T-helper 1 cell treated with Interleukin-12 subunit alpha and Interleukin-12 subunit beta and Interleukin-4 antibody, amounts not matched to agents 30 ng/mL and 1 ng/mL, for 36 hours (primary cell): ENCODE data around the gene KIF5A. TPM values are rescaled to one million over a fixed set of nuclear protein-coding genes. Genes with fewer than 3 reads are reported as not detected.

Source experiments
- intact Hi-C: fragments of 100-400 bp; cut with micrococcal nuclease; formaldehyde crosslinking; loops from one replicate; pipeline ENCODE4 v1.15.1; 2024
- total RNA-seq: library from RNA; stranded (reverse); gene quantifications from 2 replicates; pipeline ENCODE4 v1.2.3, GENCODE V29; 2022

KIF5A gene
- total RNA-seq, 1 donor from 2014 or later, result 2.2 TPM

DNA sequence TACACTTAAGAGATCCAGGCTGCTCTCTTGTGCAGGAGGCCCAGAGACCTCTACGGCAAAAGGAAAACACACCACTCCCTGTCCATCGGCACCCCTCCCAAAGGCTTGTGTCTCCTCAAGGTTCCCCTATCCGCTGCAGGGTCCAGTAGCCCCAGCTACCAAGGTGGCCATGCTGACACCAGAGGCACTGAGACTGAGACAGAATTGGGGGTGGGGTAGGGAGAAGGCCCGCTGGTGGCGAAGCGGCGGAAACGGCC is 30.1 kb upstream of the KIF5A start:
- intact Hi-C loops, result loop anchor here (1.0 to 10.0 kb wide), 16 partner anchors 28 to 1547 kb away; partner anchors contain the start of genes CDK4, CTDSP2, DCTN2 and NACA

DNA sequence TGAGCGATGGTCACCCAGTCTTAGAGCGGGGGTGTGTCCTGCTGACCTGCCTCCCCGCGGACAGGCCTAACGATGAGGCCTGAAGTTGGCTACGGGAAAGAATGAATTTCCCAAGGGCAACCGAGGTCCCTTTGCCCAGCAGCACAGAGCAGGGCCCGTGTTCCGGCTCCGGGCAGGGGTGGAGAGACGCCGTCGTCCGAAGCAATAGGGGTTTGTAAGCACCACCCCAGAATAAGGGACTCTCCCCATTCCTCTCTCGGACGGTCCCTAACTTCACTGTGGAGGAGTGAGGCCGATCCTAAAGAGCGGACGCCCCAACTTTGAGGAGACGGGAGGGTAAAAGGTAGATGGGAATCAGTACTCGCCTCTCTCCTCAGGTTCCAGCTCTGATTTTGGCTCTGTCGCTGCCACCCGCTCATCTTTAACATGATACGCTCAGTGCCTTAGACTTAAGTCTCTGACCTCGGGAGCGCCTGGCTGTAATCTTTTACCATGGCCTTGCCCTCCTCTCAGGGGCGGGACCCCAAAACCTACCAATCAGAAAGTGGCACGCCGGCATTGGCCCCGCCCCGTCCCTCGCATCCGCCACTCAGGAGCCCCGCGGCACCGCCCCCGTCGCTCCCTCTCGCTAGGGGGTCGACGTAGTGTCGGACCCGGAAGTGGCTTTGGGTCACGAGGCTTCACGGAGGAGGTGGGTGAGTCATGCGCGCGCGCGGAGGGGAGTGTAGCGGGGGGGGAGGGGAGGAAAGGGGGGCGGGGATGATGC is 29.6 kb upstream of the KIF5A start, which contains the start of gene DDIT3:
Gene DDIT3 (minus strand): TSS at position 462 of the 766 bp plus-strand sequence. CDS start 3,108 bp downstream, outside the sequence.
- intact Hi-C loops, result loop anchor here (1.0 to 10.0 kb wide), 16 partner anchors 27 to 1548 kb away; partner anchors contain the start of genes CDK4, CTDSP2, DCTN2 and NACA

DNA sequence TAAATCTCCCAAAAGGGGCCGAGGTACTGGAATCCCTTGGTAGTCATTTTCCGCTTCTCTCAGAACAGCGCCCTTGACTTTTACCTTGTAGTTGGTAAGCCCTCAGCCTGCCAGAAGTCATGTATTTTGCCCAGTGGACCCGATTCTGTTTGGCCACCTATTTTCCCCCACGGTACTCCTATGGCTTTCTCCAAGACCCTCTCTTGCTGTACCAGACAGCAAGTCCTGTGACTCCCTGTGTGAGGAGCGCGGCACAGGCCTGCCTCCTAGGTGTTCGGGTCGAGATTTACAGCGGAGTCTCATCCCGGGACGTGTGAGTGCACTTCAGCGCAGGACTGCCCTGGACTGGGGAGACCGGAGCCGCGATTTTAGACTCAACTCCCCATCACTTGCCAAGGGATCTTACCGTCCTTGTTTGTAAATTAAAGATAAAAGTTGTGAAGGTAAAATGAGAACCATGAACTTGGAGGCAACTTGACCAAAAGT is 28.3 kb upstream of the KIF5A start:
- intact Hi-C loops, result loop anchor here (1.0 to 10.0 kb wide), 12 partner anchors 45 to 1549 kb away; partner anchors contain the start of genes ATP23, CTDSP2, GLI1 and NEMP1

DNA sequence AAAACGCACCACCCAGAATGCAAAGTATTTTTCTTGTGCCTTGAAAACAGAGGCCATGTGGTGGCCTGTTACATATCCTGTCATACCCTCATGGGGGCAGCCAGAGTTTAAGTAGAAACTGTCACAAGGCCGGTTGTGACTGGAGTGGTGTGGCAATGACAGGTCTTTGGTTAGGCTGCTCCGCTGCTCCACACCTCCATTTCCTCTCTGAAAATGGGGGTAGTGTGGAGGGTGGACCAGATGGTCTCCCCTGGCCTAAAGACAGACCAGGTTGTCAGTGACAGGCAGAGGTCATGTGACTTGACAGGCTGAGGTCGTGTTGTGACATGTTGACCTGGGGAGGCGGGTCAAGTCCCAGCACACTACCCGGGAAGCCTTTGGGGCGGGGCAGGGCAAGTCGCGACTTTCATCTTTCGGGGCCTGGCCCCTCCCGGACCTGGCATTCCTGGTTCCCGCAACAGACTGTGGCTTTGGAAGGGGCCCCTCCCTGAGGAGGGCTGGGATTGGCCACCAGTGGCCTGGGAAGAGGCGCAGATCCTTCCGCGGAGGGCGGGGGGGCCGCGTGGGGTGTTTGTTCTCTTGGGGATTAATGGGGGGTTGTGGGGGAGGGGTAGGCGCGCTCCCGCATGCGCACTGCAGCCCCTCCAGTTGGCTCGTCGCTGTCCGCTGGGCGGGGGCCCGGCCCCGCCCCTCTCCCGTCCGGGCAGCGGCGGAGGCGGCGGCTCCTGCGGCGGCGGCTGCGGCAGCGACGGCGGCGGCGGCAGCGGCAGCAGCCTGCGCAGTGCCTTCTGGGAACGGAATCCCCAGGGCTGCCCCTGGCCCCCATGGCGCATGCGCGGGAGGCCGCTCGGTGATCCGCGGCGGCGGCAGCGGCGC is 27.6 kb upstream of the KIF5A start, which contains the start of gene MBD6:
Gene MBD6 (plus strand): TSS at position 814 of the 876 bp plus-strand sequence. CDS start 1,480 bp downstream, outside the sequence.
- intact Hi-C loops, result loop anchor here (1.0 to 10.0 kb wide), 8 partner anchors 46 to 1550 kb away; partner anchors contain the start of genes ATP23, GLI1, PA2G4 and RAB5B

DNA sequence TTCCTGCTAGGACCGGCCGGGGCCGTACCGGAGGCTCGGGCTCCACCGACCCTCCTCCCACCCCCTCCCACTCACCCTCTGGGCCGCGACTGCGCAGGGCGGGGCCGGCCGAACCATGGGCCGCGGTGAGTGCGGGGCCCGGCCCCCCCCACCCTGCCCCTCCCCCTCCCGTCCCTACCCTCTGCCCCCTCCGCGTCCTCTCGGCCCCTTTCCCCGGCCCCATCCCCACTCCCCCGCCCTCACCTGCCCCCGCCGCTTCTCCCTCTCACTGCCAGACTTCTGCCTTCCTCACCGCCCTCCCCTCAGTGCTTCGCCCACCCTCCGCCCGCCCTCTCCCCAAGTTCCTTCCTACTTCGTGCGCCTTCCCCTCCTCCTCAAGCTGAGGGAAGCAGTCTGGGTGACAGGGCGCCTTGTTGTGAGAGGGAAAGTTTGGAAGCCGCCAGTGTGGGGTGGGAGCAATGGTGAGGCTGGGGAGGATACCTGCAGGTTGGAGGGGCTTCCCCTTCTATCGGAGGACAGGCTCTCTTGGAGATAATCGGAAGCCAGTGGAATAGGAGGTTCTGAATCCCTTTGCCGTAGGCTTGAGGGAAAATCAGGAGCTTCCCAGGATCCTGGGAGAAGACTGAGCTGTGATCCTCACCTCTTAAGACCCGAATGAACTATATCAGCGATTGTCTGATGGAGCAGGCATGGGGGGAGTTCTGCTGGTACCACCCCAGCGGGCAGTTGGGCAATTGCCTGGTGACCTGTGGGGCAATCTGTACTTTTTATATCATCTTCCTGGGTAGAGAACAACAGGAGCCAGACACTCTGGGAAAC is 26.7 kb upstream of the KIF5A start:
- intact Hi-C loops, result loop anchor here (1.0 to 10.0 kb wide), 8 partner anchors 47 to 1551 kb away; partner anchors contain the start of genes ATP23, GLI1, PA2G4 and RAB5B

DNA sequence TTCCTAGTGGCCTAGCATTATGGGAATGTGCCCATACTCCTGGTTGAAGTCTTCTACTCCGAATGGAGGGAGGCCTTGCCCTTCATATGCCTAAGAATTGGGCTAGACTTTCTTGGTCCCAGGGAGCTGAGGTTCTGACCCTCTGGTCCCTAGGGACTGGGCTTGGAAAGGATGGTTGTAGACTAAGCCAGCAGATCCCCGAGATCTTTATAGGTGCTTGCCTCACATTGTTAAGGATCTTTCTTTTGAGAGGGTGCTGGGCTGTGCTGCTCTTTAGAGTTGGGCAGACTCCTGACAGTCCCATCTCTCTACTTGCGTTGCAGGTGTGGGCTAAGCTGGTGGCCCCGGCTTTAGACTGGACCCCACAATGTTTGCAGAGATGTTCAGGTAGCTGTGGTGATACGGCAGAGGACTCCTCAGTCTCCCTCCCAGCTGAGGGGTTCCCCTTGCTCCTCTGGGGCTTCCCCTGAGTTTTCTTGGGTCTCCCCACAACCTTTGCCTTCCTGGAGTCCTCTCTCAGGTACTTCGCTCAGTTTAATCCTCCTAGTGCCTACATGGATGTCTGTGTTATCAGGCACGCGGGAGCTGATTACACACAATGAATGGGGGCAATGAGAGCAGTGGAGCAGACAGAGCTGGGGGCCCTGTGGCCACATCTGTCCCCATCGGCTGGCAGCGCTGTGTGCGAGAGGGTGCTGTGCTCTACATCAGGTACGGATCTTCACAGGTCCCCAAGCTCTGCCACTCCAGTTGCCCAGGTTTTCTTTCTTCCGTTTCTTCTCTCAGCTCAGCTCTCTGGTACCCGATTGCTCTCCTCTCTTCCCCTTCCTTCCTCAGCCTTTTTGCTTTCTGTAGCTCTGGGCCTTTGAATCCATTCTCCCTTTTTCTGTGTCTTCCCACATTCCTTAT is 25.9 kb upstream of the KIF5A start:
- intact Hi-C loops, result loop anchor here (2.0 to 10.0 kb wide), 3 partner anchors 59 to 1552 kb away; partner anchors contain the start of genes PA2G4 and RAB5B

DNA sequence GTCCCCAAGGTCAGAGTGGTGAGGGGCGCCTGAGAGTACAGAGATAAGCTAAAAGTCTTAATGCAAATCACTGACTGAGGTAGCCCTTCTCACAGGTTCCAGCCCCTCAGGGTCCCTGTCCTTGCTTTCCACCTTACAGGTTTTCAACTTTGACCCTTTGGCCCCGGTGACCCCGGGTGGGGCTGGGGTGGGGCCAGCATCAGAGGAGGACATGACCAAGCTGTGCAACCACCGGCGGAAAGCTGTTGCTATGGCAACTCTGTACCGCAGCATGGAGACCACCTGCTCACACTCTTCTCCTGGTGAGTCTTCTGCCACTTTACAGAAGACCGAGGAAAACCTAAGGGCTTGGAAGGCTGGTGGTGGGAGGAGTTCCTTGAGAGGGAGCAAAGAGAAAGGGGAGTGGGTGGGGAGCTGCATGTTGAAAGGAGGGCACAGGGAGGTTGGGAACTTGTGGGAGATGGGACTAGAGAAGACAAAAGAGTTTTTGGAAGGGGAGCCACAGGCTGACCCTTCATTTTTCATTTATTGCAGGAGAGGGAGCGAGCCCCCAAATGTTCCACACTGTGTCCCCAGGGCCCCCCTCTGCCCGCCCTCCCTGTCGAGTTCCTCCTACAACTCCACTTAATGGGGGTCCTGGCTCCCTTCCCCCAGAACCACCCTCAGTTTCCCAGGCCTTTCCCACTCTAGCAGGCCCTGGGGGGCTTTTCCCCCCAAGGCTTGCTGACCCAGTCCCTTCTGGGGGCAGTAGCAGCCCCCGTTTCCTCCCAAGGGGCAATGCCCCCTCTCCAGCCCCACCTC is 24.8 kb upstream of the KIF5A start:
- intact Hi-C loops, result loop anchor here (5.0 to 10.0 kb wide), 2 partner anchors 1420 to 1553 kb away; partner anchors contain the start of genes PA2G4 and RAB5B

DNA sequence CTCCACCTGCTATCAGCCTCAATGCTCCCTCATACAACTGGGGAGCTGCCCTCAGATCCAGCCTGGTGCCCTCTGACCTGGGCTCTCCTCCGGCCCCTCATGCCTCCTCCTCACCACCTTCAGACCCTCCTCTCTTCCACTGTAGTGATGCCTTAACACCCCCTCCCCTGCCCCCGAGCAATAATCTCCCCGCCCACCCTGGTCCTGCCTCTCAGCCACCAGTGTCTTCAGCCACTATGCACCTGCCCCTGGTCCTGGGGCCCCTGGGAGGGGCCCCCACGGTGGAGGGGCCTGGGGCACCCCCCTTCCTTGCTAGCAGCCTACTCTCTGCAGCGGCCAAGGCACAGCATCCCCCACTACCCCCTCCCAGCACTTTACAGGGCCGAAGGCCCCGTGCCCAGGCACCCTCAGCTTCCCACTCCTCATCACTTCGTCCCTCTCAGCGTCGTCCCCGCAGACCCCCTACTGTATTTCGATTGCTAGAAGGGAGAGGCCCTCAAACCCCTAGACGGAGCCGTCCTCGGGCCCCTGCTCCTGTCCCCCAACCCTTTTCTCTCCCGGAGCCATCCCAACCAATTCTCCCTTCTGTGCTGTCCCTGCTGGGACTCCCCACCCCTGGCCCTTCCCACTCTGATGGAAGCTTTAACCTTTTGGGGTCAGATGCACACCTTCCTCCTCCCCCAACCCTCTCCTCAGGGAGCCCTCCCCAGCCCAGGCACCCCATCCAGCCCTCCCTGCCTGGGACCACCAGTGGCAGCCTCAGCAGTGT is 24.0 kb upstream of the KIF5A start:
- intact Hi-C loops, result loop anchor here (10.0 kb wide), 1 partner anchor 1421 kb away; the partner anchor contains the start of gene PA2G4

DNA sequence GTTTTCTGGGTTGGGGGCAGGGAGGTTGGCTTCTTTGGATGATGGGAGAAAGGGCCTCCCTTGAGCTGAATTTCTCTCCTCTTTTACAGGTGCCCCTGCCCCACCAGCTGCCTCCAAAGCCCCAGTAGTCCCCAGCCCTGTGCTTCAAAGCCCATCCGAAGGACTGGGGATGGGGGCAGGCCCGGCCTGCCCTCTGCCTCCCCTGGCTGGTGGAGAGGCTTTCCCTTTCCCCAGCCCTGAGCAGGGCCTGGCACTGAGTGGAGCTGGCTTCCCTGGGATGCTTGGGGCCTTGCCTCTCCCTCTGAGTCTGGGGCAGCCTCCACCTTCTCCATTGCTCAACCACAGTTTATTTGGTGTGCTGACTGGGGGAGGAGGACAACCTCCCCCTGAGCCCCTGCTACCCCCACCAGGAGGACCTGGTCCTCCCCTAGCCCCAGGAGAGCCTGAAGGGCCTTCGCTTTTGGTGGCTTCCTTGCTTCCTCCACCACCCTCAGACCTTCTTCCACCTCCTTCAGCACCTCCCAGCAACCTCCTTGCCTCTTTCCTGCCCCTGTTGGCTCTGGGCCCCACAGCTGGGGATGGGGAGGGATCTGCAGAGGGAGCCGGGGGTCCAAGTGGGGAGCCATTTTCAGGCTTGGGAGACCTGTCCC is 23.2 kb upstream of the KIF5A start:
- intact Hi-C loops, result loop anchor here (10.0 kb wide), 1 partner anchor 1422 kb away; the partner anchor contains the start of gene PA2G4

DNA sequence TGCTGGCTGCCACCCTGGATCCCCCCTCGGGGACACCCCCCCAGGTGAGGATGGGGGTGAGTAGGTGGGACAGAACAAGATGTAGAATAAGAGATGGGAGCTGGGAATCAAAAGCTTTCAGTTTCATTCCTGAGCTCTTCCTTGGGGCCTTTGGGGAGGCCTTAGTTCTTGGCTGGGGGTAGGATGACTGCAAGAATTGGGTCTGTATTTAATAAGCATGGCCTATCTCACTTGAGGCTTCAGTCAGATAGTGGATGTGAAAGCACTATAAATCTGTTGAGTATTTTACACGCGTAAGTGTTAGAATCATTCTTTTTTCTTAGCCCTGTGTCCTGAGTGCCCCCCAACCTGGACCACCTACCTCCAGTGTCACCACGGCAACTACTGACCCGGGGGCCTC is 22.7 kb upstream of the KIF5A start:
- intact Hi-C loops, result loop anchor here (10.0 kb wide), 1 partner anchor 1422 kb away; the partner anchor contains the start of gene PA2G4

DNA sequence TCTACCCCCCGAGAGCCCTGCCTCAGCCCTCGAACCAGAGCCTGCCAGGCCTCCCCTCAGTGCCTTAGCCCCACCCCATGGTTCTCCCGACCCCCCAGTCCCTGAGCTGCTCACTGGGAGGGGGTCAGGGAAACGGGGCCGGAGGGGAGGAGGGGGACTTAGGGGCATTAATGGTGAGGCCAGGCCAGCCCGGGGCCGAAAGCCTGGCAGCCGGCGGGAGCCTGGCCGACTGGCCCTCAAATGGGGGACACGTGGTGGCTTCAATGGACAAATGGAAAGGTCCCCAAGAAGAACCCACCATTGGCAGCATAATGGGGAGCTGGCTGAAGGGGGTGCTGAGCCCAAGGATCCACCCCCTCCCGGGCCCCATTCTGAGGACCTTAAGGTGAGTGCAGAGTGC is 21.7 kb upstream of the KIF5A start:
- intact Hi-C loops, result loop anchor here (10.0 kb wide), 1 partner anchor 1423 kb away; the partner anchor contains the start of gene PA2G4

DNA sequence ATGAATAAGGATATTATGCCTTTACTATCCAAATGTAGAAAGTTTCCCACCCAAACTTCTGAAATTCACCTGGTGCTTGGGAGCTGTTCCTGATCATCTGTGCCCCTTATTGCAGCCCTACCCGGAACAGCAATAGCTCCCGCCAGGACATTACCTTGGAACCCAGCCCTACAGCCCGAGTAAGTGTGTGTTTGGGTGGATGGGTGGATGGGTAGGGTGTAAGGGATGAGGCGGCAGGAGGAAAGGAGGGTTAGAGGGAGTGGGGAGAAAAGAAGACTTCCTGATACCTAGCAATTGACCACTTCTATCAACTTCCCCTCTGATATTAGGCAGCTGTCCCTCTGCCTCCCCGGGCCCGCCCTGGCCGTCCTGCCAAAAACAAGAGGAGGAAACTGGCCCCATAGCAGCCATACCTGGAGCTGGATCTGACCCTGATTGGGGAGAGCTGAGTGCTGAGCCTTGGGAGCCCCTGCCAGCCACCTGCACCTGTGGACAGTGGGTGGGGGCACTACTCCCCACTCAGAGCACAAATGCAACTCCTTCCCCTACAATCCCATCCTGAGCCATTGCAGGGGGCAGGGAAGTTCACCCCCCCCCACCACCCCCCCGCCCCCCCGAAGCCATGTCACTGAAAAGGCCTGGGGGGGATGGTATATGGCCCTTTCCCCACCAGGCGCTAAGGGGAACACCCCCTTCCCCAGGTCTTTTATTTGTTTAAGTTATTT is 20.9 kb upstream of the KIF5A start:
- intact Hi-C loops, result loop anchor here (10.0 kb wide), 1 partner anchor 1424 kb away; the partner anchor contains the start of gene PA2G4

DNA sequence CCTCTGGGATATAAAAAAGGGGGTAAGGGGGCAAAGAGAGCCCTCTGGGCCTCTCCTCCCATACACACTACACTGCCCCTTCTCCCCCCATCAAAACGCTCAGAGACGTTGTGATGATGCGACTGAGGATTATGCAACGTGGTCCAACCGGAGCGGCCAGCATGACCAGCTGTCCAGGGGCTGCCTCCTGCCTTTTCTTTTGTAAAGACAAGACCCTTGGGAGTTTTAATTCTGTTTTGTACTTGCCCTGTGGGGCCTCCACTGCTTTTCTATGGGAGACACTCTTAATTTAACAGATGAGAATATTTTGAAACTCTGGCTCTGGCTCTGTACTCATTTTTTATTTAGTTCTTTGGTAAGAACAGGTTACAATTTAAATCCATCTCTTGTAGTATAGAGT is 20.0 kb upstream of the KIF5A start:
- intact Hi-C loops, result loop anchor here (10.0 kb wide), 1 partner anchor 1425 kb away; the partner anchor contains the start of gene PA2G4

DNA sequence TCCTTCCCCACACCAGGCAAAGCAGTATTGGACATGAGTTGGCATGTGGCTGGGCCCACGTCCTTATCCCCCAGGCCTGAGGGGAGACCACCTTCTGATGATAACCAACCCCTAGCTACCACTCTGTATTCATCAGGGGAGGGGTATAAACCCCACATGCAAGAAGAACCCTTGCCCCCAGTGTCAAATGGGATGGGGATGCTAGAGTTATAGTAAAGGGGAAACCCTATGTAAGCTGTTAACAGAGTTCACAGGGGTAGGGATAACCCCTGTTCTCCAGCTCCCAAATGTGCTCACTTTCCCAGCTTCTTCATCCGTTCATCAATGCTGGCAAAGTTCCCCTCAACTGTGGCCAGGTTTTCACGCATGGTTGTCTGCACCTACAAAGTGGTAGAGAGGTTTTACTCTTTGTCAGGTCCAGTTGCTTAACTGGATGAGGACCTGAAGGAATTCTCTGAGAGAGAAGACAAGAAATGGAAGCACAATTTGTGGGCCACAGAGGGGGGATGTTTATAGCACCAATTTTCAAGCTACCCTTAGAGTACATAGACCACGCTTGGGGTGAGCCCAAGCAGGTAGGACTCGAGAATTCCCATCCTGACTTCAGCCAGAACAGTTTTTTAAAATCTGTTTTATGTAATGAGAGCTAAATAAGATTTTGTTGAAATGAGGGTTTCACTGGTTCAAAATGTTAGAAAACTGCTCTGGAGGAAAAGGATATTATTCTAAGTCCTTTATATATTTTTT is 19.3 kb upstream of the KIF5A start:
- intact Hi-C loops, result no loop called here

DNA sequence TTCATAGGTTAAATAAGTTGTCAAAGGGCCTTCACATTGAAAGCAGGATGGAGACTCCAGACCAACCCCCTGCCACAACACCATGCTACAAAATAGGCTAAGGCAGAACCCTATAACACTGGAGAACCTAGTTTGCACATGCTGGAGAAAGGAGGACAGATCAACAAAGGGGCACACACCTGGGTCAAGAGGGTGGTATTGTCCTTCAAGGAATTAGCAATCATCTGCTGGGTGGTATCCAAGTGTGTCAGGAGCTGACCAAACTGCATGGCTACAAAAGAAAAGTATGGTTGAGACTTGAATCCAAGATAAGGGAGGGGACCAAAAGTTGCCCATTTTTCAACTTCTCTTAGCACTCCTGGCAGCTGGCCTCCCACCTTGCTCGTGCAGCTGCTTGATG is 18.0 kb upstream of the KIF5A start:
- intact Hi-C loops, result no loop called here
